Pons (tissue), 1 donor: ENCODE results near the gene TFR2.

ENCODE experiments used
- DNase-seq: peaks from one replicate; pipeline ENCODE4 v3.0.0-alpha.2; 2016; ENCODE audit warnings: low spot score

Gene TFR2

DNA sequence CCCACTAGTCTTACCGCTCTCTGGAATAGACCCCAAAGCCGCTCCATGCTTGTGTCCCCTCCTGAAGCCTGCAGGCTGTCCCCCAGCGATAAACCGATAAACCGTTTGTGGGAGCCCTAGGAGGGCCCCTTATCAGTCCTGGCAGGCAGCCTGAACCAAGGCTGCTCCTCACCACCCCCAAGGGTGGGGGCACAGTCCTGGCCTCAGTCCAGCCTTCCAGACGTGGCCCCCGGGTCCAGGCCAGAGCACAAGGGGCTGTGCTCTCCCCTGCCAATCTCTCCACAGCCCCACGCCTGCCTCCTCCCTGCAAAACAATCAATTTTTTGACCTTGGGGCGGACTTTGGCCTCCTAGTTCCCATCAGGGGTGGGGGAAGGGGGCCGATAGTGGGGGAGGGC is at the start of gene TFR2:
Gene TFR2 (minus strand): TSS at position 90 of the 397 bp plus-strand sequence. CDS start 43 bp downstream, at position 47.
- DNase-seq: no peak

DNA sequence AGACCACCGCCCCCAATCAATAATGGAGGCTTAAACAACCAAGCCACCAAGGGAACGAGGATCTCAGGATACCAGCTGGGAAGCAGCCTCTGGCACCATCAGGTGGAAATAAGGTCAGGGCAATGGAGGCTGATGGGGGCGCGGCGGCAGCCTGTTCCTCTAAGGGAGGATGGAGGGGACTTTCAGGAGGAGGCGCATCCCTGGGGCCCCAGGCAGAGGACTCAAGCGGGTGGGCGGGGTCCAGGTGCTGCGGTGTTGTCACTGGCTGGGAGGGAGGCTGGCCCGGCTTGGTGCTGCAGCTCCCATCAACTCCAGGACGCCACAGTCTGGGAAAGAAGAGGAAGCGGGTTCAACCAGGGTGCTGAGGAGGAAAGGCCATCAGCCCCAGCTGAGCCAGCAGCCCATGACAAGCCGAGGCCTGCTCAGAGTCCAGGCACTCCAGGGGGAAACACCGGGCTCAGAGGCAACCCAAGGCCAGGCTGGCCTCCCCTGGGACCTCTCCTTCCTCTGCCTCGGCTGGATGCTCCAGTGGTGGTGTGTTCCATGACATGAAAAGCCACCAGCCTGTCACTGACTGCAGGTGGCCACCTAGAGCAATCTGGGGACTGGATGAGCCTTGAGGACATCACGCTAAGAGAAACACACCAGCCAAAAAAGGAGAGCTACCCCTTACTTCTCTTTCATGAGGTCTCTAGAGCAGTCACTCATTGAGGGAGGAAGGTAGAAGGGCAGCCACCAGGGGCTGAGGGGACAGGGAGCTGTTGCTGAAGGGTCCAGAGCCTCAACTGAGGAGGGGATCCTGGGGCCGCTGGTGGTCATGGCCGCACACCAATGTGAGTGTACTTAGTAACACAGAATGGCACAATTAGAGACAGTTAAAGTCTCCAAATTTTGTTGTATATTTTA is 48.1 kb upstream of the TFR2 start:
- no peak for DNase-seq

DNA sequence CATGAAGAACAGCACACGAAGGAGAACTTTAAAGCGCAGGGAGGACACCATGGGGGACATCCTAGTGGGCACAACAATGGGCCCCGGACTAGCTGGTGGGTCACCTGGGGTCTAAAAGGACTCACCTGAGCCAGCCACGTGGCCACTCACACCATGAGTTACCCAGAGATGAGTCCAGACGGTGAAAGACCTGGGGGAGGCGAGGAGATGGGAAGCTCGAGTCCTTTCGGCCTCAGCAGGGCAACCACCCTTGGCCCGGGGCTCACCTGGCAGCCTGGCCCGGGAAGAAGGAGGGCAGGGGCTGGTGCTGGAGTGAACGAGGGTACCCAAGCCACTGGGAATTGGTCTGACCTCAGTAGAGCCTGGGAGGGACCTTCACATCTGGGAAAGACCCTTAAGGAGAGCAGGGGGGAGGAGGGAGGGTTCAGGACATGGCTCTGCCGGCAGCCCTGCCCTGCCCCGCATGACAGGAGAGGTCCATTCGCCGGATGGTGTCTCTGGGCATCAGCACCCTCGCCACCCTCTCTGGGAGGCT is 47.0 kb upstream of the TFR2 start:
- no peak for DNase-seq

DNA sequence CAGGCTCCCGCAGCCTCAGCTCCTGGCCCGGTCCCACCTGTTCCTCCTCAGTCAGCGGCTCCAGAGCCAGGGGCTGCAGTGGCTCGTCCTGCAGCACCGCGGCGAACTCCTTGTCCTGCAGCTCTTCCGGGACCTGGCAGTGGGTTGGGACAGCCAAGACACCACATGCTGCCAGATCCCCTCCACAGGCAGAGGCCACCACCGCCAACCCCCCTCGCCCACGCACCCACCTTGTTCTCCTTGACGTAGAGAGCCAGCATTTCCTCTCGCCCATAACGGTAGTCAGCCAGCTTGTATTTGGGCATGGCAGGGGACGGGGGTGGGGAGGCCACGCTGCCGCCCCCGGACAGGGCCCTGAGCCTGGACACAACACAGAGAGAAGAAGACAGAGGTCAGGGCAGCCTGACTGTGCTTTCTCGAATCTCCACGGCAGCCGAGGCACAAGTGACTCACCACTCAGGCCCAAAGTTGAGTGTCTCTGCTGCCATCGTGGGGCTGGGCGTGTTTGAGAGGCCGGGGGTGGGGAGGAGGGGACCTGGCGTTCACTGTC is 46.5 kb upstream of the TFR2 start:
- no peak for DNase-seq

DNA sequence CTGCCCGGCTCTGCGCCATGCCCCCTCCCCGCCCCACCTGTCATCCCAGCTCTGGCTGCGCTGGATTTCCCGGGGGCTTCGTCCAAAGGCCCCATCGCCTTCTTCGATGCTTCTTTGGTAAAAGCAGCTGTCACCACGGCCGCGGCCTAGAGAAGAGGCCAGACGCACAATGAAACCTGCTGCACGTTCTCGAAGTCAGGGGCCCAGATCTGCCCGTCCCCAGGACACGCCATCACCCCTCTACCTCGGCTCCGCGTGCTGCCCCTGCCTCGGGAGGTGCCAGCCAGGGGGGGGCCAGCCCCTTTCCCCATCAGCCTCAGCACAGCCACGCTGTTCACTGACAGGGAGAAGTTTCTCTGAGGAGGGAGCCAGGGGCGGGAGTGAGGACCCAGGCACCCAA is 45.9 kb upstream of the TFR2 start:
- no peak for DNase-seq

DNA sequence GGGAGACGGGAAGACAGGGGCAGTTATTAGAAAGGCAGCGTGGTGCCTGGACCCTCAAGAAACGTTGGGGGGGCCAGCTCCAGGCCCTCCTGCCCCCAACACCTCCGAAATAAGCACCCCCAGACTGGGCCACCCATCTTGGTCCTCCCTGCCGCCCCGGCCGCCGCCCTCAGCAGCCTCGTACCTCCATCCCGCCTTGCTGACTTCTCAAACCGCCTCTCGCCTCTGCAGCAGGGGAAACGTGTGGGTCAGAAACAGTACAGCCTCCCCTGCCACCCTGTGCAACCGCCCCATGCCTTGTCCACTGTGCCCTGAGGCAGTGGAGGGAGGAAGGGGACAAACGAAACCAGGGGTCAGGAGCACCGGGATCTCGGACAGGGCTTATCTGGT is 45.5 kb upstream of the TFR2 start:
- no peak for DNase-seq

DNA sequence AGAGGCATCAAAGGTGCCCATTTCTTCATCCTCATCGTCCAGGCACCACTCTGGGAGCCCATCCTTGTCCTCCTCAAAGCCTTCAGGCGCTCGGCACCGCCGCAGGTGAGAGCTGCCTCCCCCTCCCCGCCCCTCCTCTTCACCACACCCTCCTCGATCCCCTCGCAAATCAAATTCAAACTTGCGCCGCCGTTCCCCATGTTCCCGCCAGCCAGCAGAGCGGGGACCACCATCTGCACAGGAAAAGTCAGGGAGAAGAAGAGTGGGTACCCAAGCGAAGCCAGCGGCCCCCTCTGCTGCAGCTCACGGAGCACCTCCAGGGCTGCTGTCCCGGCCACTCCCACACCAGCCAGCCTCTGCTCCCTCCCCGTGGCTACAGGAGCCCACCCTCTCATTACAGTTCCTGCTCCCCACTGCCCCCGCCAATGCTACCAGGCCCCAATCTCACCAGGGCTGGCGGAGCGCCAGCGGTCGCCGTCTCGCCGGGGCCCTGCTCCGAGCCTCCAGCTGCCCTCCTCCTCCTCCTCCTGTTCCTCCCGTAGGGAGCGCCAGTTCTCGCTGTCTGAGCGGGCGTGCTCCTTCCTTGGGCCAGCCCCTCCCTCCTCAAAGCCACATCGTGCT is 45.0 kb upstream of the TFR2 start:
- DNase-seq: no peak

DNA sequence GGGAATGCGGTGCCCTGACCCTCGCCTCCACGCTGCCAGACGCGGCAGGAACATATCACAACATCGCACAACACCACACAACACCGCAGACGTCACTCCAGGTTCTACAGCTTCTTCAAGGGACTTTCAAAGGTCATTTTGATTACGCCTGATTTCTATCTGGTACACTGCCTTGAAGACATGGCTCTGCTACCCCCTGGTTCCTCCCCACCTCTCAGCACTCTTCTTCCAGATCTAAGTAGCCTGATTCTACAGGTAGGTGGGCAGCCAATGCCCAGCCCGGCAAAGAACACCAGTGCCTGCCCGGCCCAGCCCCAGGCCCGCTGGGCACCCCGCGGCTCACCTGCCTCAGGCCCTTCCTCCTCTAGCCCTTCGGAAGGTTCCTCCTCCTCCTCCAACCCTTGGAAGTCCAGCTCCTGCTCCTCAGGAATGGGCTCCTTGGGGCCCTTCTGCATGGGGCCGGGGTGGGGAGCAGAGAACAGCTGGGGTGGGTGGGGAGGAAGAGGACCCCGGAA is 44.3 kb upstream of the TFR2 start:
- no peak for DNase-seq

DNA sequence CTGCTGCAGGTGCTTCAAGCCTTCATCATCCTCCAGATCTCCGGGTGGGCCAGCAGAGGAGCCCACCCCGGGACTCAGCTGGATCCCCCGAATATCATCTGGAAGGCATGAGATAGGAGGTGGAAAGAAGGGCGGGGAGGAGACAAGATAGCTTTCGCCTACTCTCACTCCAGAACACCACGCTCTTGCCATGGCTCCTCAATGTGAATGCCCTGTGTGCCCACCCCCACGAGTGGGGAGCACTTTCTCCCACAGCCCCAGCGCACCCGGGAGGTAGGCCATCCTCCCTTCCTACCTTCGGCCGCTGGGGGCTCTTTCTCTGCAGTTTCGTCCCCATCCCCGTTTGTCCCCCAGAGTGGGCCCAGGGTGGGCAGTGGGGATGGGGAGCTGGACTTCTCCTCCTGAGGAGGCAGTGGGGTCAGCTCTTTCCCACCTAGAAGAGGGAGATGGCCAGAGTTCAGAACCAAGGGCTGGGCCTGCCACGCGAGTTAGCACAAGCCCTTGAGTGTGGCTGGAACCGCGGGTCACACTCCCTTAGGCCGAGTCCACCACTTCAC is 43.8 kb upstream of the TFR2 start:
- DNase-seq: no peak

DNA sequence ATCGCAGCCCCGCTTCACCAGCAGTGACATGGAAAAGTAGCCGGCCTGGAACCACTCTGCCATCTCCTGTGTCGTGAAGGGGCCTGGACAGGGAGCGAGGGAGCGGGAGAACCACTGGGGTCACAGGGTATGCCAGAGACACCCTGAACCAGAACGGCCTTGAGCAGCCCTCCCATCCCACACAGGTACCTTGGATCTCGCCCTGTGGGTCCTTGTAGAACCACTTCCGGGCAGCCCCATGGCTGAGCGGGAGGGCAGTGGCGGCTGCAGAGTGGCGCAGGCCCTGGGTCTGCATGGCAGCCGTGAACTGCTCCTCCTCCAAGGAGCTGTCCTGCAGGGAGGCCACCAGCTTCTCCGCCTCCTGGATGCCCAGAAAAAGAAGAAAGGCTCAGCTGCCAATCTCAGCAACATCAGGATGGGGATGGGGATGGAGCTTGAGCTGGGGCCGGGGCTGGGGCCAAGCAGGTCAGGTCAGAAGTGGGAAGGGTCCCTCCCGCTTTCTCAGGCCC is 43.2 kb upstream of the TFR2 start:
- DNase-seq: no peak

DNA sequence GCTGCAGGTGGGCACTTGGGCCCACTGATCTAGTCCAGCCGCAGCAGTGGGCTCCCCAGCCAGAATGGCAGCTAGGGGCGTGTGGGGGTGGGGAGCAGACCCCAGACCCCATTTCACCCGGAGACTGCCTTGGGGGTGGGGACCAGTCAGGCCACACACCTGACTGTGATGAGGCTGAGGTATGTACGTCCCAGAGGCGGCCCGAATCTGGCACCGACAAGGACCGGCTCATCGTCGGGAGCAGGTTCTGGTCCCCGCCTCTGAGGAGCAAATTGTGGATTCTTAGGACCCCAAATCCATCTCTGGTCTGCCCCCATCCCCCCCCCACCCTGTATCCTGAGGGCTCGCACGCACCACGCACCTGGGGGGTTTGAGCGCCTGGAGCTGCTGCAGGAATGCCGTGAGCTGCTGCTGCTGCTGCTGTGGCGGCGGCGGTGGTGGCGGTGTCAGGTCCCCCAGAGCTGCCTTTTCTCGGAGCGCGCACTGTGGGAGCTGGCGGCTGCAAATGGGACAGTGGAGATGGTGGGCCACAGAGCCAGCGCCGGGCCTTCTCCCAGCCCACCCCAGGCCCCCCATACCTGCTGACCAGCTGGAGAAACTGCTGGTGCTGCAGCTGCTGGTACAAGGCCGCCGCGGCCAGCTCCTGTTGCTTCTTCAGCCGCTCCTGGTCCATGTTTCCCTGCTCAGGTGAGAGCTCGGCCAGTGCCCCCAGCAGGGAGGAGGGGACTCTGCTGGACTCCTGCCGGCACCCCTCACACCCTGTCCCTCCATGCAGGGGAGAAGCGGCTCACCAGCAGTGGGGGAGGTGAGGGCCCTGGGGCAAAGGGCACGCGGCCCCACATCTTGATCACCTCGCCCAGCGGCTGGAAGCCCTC is 42.5 kb upstream of the TFR2 start:
- no peak for DNase-seq

DNA sequence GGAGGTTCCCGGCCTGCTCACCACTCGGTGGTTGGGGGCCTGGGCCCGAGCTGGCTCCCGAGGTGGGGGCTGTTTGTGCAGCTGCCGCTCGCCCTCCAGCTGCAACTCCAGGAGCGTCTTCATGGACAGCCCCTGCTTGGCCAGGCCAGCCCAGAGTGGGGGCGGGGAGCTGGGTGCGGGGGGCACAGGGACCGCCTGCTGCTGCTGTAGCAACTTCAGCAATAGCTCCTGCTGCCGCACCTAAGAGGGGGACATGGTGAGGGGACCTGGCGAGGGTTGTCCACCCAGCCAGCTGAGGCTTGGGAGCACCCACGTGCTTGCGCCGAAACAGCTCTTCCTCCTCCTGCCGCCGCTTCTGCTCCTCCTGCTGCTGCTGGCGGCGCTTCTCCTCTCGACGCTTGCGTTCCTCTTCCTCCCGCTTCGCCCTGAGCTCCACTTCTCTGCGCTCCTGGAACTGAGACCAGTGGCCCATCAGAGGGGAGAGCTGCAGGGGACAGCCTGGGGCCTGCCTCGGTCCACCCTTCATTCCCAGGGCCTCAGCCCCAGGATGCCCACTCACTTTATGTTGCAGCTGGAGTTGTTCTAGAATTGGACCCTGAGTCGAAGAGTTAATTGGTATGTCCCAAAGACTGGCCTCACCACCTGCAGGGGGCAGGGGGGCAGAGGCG is 41.8 kb upstream of the TFR2 start:
- DNase-seq: no peak

DNA sequence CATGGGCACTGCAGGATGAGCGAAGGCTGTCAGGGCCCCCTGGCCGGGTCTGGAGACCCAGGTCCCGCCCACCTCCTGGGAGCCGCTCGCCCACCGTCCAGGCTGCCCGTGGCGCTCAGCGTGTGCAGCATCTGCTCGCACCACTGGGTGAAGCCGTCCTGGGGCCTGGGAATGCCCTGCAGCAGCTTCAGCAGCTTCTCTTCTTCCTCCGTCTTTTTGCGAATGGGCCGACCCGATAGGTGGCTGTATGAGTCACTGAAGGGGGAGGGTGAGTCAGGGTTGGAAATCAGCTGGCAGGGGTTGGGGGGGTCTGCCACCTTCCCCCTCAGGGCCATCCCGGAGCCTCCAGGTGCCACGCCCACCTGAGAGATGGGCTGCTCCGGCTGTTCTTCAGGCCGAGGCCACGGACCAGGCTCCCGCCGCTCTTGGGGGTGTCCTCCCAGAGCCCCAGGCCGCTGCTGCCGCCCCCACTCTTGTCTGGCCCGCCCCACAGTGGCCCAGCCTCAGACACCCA is 40.9 kb upstream of the TFR2 start:
- no peak for DNase-seq

DNA sequence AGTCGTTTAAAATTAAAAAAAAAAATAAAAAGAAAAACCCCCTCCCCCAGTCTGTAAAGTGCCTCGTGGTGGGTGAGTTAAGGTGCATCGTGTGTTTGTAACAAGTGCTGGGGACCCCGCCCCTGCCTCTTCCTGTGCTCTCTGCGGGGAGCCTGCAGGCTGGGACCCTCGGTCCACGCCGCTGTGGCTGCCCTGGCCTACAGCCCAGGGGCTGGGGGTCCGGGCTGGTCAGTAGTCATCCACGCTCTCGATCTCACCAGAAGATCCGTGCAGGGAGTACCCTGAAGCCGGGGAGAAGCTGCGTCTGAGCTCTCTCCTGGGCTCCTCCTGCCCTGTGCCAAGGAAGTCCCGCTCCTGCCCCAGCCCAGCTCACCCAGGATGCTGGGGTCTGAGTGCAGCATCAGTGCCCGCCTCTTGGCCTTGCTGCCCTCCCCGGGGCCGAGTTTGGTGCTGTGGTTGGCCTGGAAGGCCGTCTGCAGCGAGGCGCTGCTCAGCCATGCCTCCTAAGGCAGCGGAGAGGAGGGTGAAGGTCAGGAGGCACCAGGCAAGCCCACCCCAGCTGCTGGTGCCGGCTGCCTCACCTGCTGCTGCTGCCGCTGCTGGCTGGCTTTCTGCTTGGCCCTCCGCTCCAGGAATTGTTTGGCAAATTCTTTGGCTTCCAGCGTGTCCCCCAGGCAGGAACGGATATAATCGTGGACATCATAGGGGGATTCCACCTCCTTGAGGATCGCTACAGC is 40.3 kb upstream of the TFR2 start:
- no peak for DNase-seq

DNA sequence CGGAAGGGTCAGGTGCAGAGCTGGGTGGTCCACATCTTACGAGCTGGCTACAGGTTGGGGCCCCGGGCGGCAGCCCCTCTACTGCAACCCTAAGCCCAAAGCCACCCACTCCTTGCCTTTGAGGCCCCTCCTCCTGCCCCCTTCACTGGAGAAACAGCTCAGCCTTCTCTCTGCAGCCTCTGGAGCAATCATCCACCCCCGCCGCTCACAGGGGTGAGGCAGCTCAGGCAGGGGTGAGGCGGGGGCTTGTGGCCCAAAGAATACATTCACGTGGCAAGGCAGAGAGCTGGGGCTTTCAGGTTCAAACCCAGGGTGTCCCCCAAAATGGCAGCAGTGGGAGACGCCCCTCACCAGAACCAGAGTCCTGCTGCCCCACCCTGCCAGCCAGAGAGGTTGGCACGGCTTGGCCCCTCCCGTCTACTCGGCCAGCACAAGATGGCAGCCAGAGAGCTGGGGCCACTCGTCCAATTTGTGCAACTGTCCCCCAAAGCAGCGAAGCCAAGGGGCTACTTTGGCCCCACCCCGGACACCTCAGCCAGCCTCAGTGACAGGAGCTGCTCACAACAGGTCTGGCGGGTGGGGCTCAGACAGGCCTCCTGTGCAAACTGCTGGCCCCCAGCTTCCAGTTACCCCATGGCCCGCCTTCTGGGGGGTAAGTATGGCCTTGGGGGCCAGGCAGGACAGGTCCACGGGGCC is 39.4 kb upstream of the TFR2 start:
- no peak for DNase-seq

DNA sequence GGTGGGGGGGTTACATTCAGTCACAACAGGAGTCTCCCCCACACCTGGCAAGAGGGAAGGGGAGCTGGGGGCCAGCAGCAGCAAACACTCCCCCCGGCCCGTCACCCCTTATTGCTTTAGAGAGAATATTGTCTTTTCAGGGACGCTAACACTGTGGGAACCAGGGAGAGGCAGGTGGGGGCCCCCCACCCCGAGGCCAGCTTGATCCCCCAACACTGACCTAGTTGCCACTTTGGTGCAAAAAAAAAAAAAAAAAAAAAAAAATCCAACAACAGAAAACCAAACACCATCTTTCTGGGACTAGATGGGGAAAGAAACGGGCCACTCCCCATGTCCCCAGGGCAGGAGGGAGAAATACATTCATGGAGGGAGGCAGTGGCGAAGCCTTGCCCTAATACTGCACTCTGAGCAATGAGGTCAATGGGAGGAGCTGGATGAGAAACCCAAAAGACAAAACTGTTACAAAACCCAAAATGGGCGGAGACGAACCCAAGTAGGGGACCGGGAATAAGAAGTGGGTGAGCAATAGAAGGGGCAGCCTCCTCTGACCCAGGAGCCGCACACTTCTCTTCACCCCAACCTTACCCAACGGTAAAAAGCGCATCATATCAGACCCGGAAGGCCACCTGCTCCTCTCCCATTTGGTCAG is 38.7 kb upstream of the TFR2 start:
- DNase-seq: no peak

DNA sequence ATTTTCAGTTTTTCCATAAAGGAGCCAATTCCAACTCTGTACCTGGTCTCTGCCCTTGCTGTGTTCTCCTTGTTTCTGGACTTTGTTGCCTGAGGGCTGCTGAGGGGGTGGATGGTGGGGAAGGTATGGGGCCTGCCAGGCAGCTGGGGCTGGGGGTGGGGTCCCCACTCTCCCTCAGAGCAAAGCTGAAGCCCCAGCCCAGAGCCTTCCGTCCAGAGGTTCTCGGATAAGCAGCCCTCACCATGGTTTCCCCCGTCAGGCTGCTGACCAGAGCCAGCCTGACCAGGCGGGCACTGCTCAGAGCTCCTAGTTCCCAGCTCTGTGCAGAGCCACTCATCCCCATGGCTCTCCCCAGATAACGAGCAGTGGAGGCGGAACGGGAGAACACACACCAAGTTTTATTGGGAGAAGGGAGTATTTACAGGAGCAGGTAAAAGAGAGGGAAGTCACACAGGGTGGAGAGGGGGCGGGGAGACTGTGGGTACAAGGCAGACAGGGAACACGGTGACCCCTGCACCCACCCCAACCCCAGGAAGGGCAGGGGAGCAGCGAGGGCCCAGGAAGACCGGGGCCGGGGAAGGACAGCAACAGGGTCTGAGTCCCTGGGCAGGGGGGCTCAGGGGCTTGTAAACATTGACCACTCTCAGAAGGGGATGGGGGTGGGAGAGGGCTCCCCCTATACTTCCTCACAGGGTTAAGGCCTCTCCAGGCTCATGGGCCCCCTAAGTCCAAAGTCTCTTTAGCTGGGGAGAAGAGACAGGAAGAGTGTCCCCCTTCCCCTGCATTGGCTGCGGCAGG is 38.0 kb upstream of the TFR2 start:
- no peak for DNase-seq
